ENCODE measurements around the gene AKAP13. TPM values are rescaled to one million over a fixed set of nuclear protein-coding genes. Genes with fewer than 3 reads are reported as not detected.

Gene AKAP13
- total and polyA plus RNA-seq, 2 of the 13 experiments (the other 11 are each of a cell fraction or from before 2014, with no cell fraction given): 6.7 to 27.1 TPM

DNA sequence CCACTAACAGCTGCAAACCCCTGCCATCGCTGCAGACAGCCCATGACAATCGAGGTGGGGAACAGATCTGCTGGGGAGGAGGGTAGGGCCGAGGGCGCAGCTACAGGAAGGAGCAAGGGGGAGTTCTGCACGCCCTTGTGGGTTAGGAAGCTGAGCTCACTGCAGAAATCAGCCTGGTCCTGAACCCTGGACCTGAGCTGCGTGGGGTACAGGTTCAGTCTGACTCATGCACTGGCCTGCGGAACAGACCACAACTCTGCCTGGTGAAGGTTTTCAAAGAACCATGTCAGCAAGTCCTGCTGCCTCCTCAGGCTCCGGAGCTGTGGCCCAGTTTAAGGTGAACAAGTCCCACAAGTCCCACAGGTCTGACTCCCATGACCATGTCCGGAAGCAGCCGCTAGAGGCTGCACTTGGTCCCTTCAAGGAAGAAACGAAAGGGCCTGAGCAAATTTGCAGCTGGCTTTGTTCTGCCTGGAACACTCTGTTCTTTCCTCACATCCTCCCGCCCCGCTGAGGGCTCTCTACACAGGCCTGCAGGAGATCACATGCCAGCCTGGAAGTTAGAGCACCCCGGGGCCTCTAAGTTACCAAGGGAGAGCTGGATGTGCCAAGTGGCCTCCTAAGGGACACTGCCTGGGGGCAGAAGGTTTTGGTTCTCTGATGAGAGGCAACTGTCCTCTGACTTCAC lies 49.4 kb upstream of the AKAP13 start (continued):
- TF ChIP-seq ZNF614 (CRISPR knock-in tag; IDR thresholded peaks at IDR 0.05; ENCODE audit: borderline replicate concordance) (peak; percentile 53; the same call in 1 of the 2 replicates), XRCC5 (optimal IDR thresholded peaks at IDR 0.05; ENCODE audit: low read length) (peak; percentile 96), ADNP (CRISPR knock-in tag; IDR thresholded peaks at IDR 0.05) (no peak), ONECUT2 (CRISPR knock-in tag; IDR thresholded peaks at IDR 0.05) (no peak), ZNF335 (CRISPR knock-in tag; IDR thresholded peaks at IDR 0.05) (peak; percentile 92), SALL1 (CRISPR knock-in tag; IDR thresholded peaks at IDR 0.05) (peak; percentile 45; the same call in 1 of the 2 replicates), ZSCAN29 (CRISPR knock-in tag; conservative IDR thresholded peaks at IDR 0.05) (0 out of 2 replicates have a peak, but pooled peaks have one; percentile 35), ZBTB7B (CRISPR knock-in tag; IDR thresholded peaks at IDR 0.05) (0 out of 2 replicates have a peak, but pooled peaks have one; percentile 24), ZNF776 (CRISPR knock-in tag; IDR thresholded peaks at IDR 0.05) (no peak), REPIN1 (CRISPR knock-in tag; IDR thresholded peaks at IDR 0.05; ENCODE audit: borderline replicate concordance, low read depth) (peak; percentile 47; the same call in 1 of the 2 replicates), ELF1 (CRISPR knock-in tag; IDR thresholded peaks at IDR 0.05) (peak; percentile 50), AHR (CRISPR knock-in tag; IDR thresholded peaks at IDR 0.05) (0 out of 2 replicates have a peak, but pooled peaks have one; percentile 39), RAD21 (CRISPR knock-in tag; IDR thresholded peaks at IDR 0.05) (peak; percentile 92), SALL2 (CRISPR knock-in tag; IDR thresholded peaks at IDR 0.05) (0 out of 2 replicates have a peak, but pooled peaks have one; percentile 44), NFKB2 (CRISPR knock-in tag; IDR thresholded peaks at IDR 0.05; ENCODE audit: borderline replicate concordance) (no peak)
- TF ChIP-seq, protein P1, sequence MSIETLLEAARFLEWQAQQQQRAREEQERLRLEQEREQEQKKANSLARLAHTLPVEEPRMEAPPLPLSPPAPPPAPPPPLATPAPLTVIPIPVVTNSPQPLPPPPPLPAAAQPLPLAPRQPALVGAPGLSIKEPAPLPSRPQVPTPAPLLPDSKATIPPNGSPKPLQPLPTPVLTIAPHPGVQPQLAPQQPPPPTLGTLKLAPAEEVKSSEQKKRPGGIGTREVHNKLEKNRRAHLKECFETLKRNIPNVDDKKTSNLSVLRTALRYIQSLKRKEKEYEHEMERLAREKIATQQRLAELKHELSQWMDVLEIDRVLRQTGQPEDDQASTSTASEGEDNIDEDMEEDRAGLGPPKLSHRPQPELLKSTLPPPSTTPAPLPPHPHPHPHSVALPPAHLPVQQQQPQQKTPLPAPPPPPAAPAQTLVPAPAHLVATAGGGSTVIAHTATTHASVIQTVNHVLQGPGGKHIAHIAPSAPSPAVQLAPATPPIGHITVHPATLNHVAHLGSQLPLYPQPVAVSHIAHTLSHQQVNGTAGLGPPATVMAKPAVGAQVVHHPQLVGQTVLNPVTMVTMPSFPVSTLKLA (IDR thresholded peaks at IDR 0.05): no peak
- TF ChIP-seq, protein P2, sequence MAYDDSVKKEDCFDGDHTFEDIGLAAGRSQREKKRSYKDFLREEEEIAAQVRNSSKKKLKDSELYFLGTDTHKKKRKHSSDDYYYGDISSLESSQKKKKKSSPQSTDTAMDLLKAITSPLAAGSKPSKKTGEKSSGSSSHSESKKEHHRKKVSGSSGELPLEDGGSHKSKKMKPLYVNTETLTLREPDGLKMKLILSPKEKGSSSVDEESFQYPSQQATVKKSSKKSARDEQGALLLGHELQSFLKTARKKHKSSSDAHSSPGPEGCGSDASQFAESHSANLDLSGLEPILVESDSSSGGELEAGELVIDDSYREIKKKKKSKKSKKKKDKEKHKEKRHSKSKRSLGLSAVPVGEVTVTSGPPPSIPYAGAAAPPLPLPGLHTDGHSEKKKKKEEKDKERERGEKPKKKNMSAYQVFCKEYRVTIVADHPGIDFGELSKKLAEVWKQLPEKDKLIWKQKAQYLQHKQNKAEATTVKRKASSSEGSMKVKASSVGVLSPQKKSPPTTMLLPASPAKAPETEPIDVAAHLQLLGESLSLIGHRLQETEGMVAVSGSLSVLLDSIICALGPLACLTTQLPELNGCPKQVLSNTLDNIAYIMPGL (CRISPR knock-in tag; IDR thresholded peaks at IDR 0.05; ENCODE audit: borderline replicate concordance in 1 of 2, low read depth in 1 of 2): peak; percentile 71 to 85; a peak in 3 of 4 replicates
- TF ChIP-seq, protein P3, sequence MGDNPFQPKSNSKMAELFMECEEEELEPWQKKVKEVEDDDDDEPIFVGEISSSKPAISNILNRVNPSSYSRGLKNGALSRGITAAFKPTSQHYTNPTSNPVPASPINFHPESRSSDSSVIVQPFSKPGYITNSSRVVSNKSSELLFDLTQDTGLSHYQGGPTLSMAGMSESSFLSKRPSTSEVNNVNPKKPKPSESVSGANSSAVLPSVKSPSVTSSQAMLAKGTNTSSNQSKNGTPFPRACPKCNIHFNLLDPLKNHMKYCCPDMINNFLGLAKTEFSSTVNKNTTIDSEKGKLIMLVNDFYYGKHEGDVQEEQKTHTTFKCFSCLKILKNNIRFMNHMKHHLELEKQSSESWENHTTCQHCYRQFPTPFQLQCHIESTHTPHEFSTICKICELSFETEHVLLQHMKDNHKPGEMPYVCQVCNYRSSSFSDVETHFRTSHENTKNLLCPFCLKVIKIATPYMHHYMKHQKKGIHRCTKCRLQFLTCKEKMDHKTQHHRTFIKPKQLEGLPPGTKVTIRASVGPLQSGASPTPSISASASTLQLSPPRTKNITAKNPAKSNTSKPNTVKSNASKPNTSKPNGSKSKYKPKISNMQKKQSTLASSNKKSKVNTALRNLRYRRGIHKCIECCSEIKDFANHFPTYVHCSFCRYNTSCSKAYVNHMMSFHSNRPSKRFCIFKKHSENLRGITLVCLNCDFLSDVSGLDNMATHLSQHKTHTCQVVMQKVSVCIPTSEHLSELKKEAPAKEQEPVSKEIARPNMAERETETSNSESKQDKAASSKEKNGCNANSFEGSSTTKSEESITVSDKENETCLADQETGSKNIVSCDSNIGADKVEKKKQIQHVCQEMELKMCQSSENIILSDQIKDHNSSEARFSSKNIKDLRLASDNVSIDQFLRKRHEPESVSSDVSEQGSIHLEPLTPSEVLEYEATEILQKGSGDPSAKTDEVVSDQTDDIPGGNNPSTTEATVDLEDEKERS (CRISPR knock-in tag; IDR thresholded peaks at IDR 0.05): peak; percentile 52; the same call in 1 of the 2 replicates
- TF ChIP-seq, protein P4, sequence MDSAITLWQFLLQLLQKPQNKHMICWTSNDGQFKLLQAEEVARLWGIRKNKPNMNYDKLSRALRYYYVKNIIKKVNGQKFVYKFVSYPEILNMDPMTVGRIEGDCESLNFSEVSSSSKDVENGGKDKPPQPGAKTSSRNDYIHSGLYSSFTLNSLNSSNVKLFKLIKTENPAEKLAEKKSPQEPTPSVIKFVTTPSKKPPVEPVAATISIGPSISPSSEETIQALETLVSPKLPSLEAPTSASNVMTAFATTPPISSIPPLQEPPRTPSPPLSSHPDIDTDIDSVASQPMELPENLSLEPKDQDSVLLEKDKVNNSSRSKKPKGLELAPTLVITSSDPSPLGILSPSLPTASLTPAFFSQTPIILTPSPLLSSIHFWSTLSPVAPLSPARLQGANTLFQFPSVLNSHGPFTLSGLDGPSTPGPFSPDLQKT (CRISPR knock-in tag; IDR thresholded peaks at IDR 0.05; ENCODE audit: borderline replicate concordance): no peak
- TF ChIP-seq, protein P5, sequence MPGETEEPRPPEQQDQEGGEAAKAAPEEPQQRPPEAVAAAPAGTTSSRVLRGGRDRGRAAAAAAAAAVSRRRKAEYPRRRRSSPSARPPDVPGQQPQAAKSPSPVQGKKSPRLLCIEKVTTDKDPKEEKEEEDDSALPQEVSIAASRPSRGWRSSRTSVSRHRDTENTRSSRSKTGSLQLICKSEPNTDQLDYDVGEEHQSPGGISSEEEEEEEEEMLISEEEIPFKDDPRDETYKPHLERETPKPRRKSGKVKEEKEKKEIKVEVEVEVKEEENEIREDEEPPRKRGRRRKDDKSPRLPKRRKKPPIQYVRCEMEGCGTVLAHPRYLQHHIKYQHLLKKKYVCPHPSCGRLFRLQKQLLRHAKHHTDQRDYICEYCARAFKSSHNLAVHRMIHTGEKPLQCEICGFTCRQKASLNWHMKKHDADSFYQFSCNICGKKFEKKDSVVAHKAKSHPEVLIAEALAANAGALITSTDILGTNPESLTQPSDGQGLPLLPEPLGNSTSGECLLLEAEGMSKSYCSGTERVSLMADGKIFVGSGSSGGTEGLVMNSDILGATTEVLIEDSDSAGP (CRISPR knock-in tag; IDR thresholded peaks at IDR 0.05; ENCODE audit: borderline replicate concordance): peak; percentile 69; the same call in 1 of the 2 replicates
